Activated T-cell treated with anti-CD3 and anti-CD28 coated beads for 1 hour (primary cell): ENCODE measurements around the gene FBXL4.

ENCODE experiments used
- DNase-seq: peaks from one replicate; pipeline ENCODE4 v3.0.0-alpha.2; 2020; ENCODE audit warnings: low read depth

FBXL4 gene

GRCh38 chr6:98824902-98825599 lies 122.7 kb downstream of the FBXL4 start:
- DNase-seq = no peak

GRCh38 chr6:98824162-98824901 lies 123.4 kb downstream of the FBXL4 start:
- no peak for DNase-seq

- no peak for DNase-seq
These were observed 124.2 kb downstream of the FBXL4 start for GRCh38 chr6:98823428-98824161.

GRCh38 chr6:98821756-98822405 lies 125.9 kb downstream of the FBXL4 start:
- no peak for DNase-seq
